HG03460 (cell line): ENCODE data around the gene RAB43.
"Not testable (repeated sequence)": the region's sequence is repeated elsewhere in the genome, so short reads cannot be mapped to it uniquely, and the experiment has no call there.

ENCODE experiments used
- ATAC-seq: cut with Tn5 transposase; IDR thresholded peaks from one replicate; pipeline ENCODE4 v1.9.1; 2021; ENCODE audit not compliant: unreplicated experiment

Gene RAB43

DNA sequence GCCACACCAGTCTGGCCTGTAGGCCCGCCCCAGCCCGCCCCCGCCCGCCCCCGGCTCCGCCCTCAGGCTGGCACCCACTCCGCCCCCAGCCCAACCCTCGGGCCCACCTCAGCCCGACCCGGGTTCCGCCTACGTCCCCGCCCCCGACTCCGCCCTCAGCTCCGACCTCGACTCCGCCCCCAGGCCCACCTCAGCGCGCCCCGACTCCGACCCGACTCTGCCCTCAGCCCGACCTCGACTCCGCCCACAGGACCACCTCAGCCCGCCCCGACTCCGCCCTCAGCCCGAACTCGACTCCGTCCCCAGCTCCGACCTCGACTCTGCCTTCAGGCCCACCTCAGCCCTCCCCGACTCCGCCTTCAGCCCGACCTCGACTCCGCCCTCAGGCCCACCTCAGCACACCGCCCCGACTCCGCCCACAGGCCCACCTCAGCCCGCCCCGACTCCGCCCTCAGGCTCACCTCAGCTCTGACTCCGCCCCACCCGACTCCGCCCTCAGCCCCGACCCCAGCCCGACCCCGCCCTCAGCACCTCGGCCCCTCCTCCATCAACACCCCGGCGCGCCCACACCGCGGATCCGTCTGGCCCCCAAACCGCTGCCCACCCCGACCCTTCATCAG, at the start of gene RAB43:
RAB43 (minus strand) TSS at position 13 of the 620 bp plus-strand sequence. CDS start 315 bp downstream, outside the sequence.
- peak; percentile 37 for ATAC-seq

DNA sequence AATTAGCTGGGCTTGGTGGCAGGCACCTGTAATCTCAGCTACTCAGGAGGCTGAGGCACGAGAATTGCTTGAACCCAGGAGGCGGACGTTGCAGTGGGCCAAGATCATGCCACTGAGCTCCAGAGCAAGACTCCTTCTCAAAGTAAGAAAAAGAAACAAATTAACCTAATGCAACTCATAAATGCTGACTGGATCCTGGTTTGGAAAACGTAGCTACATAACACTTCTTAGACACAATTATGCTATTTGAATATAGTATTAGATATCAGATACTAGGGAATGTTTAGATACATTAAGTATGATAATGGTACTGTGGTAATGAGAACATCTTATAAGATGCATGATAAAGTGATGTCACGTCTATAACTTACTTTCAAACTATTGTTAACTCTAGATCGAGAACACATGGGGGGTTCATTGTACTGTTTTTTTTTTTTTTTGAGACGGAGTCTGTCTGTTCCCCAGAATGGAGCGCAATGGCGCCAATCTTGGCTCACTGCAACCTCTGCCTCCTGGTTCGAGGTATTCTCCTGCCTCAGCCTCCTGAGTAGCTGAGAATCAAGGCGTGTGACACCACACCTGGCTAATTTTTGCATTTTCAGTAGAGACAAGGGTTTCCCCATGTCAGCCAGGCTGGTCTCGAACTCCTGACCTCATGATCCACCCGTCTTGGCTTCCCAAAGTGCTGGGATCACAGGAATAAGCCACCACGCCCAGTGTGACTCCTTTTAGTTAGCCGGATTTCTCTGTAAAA, 45.2 kb upstream of the RAB43 start:
- ATAC-seq = no peak

DNA sequence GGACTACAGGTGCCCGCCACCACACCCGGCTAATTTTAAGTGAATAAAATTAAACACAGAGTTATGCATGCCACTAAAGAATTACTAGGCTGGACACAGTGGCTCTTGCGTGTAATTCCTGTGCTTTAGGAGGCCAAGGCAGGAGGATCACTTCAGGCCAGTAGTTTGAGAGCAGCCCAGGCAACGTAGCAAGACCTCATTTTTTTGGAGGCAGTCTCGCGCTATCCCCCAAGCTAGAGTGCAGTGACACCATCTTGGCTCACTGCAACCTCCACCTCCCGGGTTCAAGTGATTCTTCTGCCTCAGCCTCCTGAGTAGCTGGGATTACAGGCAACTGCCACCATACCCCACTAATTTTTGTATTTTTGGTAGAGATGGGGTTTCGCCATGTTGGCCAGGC, 44.0 kb upstream of the RAB43 start:
- ATAC-seq = not testable (repeated sequence)

DNA sequence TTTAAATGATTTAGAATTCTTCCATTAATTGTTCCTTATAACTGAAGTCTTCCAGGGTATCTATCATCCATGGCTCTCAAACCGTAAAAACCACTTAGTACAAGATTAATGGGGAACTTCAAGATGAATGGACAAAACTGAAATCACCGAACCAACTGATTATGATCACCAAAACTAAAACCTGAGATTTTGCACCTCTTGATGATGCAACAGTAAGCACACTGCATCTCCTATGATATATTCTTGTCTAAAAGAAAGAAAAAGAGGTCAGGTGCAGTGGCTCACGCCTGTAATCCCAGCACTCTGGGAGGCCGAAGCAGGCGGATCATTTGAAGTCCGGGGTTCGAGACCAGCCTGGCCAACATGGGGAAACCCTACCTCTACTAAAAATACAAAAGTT, 42.9 kb upstream of the RAB43 start:
- no peak for ATAC-seq

DNA sequence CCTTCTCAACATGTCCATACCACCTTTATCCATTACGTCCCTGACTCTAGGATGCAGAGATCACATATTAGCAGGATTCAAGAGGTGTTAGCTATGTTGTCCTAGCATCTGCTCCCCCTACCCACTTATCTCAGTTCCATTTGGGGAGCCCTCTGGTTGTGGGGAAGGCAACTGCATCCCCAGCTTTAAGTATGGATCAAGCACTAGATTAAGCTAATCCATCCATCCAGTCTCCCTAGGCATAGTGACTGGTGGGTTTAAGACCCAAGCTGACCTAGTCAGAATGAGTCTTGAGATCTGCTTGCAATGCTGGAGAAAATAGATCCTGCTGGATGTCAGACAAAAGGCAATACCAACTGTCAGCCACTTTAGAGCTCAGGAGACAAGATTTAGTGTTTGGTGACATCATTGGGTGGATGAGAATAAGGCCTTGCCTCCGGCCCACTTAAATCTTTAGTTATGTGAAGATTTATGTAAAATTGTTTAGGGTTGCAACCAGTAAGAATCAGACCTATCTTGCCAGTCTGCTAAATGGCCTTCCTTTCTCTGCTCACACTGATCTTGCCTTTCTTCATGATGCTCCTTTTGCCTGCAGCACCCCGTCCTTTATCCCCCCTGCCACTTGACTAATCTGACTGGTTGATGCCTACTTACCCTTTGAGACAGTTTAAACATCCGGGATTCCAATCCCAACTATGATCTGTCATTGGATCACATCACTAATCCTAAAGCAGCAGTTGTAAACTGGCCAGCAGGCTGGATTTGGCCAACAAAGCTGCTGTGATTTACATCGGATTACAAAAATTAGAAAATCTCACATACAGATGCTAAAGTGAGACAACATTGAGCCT, 41.4 kb upstream of the RAB43 start:
- no peak for ATAC-seq

DNA sequence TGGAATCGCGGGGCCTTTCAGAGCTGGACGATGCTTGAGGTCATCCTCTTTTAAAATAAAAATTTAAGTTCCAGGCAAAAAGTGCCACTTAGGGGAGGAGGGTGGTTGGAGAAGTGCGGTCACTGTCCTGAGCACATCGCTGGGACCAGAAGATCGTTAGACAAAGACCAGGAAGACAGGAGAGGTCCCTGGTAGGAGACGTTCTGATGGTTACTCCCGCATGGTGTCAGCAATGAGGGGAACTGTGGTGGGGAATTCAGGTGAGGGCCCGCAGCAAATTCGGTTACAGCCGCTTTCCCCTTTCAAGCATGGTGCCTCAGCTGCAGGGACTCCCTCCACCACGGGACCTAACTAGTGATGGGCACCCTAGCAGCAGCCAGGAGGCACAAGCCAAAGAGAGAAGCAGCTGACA, 40.3 kb upstream of the RAB43 start:
- ATAC-seq = peak; percentile 1

DNA sequence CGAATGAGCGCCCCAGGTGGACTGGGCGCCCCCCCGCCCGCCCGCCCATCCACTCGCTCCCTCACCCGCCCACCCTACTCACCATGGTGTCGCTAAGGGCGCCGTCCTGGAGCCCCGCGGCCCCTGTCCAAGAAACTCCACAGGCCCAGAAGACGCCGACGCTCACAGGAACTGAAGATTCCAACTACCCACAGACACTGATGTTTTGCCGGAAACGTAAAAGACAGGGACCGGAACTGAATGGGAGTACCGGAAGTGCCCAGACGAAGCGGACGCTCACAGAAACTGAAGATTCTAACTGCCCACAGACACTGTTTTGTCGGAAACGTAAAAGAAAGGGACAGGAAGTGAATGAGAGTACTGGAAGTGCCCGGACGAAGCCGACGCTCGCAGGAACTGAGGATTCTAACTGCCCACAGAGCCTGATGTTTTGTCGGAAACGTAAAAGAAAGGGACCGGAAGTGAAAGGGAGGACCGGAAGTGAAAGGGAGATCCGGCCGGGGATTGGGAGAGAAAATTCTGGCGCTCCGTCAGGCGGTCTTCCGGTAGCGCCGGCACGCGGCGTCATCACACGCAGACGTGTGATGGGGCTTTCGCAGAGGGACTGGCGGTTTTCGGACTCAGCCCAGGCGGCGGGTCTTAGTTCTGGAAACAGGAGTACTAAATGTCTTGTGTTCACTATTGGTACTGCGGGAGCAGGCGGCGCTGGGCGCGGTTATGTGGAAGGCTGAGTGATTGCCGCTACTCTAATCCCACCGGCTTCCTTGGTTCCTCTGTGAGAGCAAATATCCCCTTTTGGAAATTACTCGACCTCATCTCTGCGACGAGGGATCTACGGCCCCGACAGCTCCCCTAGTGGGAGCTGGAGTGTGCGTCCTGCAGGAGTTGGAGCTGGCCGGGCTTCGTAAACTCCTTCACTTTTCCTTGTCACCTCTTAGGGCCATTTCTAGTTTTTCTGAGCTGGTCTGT, 39.6 kb upstream of the RAB43 start, which contains the start of gene ISY1:
ISY1 (minus strand) TSS at position 173 of the 969 bp plus-strand sequence; CDS start at position 85, 88 bp downstream.
- ATAC-seq = peak; percentile 77

DNA sequence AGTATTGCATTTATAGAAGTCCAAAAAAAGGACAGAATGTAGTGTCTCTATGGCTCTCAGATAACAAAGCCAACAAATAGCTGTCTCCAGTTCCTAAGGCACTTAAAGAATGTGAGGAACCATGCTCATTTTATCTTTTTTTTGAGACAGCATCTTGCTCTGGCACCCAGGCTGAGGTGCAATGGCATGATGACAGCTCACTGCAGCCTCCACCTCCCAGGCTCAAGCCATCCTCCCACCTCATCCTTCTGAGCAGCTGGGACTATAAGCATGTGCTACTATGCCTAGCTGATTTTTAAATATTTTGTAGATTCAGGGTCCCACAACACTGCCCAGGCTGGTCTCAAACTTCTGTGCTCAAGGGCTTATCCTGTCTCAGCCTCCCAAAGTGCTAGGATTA, 23.2 kb upstream of the RAB43 start:
- no peak for ATAC-seq

DNA sequence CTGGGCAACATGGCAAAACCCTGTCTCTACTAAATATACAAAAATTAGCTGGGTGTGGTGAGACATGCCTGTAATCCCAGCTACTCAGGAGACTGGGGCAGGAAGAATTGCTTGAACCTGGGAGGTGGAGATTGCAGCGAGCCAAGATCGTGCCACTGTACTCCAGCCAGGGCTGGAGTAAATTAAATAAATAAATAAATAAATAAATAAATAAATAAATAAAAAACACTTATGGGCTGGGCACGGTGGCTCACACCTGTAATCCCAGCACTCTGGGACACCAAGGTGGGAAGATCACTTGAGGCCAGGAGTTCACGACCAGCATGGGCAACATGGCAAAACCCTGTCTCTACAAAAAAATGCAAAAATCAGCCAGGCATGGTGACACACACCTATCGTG, 19.4 kb upstream of the RAB43 start:
- not testable (repeated sequence) for ATAC-seq

DNA sequence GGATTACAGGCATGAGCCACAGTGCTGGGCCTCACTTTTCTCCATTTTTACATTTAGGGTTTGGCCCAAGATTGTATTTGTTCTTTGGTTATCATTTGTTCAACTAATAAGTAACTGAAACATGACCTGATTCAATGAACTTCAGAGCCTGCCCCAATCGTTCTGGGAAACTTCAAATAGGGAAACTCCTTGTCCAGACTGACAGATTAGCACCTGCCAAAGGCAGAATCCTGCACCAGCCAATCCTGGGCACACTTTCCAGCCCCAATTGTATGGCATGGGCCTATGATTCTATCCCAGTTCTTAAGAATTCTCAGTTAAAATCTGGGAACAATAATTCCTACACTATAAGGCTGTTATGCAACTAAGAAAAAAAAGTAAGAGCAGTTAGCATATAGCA, 18.3 kb upstream of the RAB43 start:
- no peak for ATAC-seq

DNA sequence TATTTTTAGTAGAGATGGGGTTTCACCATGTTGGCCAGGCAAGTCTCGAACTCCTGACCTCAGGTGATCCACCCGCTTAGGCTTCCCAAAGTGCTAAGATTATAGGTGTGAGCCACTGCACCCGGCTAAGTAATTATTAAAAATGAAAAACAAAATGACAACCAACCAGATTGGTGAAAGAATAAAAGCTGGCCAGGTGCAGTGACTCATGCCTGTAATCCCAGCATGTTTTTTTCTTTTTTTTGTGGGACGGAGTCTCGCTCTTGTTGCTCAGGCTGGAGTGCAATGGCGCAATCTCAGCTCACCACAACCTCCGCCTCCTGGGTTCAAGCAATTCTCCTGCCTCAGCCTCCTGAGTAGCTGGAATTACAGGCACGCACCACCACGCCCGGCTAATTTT, 14.7 kb upstream of the RAB43 start:
- not testable (repeated sequence) for ATAC-seq

DNA sequence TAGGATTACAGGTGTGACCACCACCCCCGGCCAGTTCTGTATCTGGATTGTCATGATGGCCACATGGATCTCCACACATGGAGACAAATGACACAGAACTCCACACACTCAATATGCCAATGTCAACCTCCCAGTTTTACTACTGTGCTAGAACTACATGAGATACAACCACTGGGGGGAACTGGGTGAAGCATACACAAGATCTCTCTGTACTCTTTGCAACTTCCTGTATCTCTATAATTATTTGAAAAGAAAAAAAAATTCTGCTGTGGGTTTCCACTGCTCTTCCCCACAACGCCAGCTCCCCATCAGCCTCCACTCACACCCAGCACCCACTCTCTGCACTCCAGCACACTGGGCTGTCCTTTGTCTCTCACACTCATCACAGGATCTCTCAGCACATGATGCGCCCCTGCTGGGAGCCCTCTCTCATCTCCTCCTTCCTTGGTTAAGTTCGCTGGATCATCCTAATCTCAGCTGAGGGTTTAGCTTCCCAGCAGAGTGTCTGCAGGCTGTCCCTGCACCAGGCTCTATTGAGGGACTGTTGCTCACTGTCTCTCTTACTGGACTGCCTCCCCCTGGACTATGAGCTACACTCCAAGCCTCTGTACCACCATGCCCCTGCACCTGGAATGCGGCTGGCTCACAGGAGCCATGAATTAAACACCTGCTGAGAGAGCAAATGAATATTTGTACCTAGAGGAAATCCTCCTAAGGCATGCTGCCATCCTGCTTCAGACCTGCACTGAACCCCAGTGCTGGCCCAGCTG, 10.7 kb upstream of the RAB43 start:
- ATAC-seq = no peak

DNA sequence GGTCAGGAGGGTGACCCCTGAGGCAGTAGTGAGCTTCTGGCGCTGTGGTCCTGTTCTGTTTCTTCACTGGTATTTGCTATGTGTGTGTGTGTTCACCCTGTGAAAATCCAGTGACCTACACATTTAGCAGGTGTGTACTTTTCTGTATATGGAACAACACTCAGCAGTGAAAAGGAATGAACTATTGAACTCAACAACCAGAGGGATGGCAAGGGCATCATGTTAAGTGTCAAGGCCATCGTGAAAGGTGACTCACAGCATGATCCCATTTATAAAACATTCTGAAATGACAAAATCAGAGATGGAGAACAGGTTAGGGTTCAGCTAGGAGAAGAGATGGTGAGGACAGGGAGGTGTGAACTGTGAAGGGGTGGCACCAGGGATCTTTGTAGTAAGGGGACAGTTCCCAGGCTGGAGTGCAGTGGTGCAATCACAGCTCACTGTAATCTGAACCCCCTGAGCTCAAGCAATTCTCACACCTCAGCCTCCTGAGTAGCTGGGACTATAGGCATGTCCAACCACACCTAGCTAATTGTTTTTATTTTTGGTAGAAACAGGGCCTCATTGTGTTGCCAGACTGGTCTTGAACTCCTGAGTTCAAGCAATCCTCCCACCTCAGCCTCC, 10.0 kb upstream of the RAB43 start:
- no peak for ATAC-seq

DNA sequence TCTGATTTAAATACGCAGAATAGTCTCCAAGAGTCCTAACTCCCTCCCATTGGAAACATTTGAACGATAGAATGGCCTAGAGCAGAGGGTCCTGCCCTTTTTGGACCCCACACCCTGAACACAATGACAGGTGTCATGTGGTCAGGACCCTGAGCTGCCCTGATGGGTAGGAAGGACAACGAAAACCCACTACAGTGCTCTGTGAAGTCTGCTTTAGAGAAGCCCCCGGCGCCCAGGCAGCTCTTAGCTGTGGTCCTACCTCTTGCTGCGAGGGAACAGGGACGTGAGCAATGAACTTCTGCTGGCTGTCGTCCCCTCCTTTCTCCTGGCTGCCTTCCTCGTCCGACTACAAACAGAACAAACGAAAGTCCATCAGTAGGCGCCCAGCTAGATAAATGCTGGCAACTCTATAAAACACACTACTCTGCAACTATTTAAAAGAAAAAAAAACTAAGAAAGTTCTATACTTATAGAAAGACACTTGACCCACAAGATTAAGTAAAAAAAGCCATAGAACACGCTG, 8.7 kb upstream of the RAB43 start:
- ATAC-seq = no peak

DNA sequence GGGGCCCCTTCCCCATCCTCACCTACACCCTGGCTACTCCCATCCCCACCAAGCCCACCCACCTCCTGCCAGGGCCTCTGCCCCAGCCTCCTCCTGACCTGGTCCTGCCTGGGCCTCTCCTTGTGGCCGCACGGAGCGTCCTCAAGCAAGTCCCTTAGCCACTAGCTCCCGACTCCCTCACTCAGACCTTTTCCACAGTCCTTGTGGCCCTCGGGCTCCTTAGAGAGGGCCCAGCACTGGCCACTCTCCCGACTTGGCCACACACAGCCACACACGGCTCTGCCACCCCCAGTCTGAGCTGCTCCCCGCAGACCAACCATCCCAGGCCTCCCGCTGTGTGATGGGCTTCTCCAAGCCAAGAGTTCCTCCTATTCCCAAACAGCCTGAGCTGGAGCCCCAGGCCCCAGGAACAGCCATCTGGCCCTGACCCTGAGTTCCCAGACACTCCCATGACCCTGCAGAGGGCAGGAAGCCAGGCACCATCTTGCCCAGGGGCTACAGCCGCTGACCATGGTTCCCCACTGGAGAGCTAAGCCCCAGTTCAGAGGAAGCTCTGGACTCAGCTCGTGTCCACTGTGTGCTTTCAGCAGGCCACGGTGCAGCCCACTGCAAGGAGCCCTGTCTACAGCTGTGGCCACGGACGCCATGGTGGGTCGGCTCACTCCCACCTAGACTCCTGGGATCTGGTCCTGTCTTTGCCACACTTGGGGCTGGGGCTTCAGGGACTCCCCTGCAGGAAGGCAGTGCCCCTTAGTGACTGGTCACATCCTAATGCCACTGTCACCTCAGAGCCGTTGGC, 7.0 kb upstream of the RAB43 start:
- ATAC-seq = no peak

DNA sequence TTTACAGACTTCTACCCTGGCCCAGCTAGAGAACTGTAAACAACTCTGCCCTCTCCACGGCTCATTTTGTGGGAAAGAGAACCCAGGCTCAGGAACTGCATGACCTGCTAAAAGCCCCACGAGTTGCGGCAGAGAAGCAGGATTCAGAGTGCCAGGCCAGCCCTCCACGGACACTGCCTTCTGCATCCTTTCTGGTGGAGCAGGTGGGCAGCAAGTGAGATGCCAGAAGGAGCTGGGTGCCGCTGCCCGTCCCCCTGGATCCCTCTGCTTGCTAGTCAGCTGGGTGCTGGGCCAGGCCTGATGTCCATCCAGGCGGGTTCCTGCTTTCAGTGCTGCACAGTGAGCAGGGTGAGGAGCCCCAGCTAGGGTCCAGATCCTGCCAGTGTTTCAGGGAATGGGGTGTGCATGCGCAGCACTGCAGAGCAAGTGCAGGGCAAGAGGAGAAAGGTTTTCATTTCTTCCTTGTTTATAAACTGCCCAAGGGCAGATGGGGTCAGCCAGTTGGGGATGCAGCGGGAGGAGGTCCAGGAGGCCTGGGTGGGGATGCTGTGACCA, 5.2 kb upstream of the RAB43 start:
- ATAC-seq = no peak

DNA sequence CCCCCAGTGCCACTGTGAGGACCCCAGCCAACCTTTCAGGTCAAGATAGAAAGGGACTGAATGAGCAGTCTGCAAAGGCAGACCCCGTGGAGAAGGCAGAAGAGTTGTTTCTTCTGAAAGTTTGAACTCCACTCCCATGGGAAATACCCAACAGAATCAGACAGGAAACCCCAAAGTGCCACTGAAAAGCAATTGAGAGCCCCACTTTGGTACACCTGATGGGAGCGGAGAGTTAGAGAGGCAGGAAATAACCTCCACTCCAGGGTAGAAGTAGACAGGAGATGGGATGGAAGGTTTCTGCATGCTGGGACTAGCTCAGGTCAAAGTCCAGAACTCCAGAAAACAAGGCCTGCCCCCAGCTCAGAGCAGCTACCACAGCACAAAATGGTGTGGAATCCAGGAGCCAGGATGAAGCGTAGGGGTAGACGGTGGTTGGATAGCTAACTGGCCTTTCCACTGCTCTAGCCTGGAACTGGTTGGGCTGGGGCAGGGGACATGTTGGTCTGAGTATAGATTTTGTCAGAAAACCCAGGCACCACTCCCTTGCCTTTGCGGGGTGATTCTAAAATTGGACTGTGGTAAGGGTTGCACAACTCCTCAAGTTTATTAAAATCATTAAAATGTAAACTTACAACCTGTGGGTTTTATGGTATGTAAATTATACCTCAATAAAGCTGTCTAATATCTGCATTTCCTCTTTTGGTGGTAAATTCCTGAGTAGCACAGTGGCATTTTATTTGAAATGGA, 1.9 kb upstream of the RAB43 start:
- ATAC-seq = no peak
